LNCAP (cell line): Measurements from ENCODE around the gene METTL26.

ENCODE experiments used
- TF ChIP-seq, protein P1 (sequence below): fragments of 450-650 bp; IDR thresholded peaks from 2 replicates; pipeline ENCODE4 v1.5.1; 2017; ENCODE audit warnings: mild to moderate bottlenecking

The METTL26 gene

DNA sequence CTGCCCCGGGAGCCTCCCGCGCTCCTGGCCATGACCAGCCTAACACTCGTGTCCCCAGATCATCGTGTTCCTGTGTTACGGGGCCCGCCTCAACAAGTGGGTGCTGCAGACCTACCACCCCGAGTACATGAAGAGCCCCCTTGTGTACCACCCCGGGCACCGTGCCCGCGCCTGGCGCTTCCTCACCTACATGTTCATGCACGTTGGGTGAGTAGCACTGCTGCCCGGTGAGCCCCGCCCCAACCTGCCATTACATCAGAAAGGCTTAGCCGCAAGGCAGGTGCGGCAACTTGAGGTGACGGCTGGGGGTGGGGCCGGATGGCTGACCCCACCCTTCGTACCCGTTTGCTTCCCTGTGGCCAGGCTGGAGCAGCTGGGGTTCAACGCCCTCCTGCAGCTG is 40.8 kb upstream of the METTL26 start:
- TF ChIP-seq, protein P1, sequence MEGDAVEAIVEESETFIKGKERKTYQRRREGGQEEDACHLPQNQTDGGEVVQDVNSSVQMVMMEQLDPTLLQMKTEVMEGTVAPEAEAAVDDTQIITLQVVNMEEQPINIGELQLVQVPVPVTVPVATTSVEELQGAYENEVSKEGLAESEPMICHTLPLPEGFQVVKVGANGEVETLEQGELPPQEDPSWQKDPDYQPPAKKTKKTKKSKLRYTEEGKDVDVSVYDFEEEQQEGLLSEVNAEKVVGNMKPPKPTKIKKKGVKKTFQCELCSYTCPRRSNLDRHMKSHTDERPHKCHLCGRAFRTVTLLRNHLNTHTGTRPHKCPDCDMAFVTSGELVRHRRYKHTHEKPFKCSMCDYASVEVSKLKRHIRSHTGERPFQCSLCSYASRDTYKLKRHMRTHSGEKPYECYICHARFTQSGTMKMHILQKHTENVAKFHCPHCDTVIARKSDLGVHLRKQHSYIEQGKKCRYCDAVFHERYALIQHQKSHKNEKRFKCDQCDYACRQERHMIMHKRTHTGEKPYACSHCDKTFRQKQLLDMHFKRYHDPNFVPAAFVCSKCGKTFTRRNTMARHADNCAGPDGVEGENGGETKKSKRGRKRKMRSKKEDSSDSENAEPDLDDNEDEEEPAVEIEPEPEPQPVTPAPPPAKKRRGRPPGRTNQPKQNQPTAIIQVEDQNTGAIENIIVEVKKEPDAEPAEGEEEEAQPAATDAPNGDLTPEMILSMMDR, result no peak

DNA sequence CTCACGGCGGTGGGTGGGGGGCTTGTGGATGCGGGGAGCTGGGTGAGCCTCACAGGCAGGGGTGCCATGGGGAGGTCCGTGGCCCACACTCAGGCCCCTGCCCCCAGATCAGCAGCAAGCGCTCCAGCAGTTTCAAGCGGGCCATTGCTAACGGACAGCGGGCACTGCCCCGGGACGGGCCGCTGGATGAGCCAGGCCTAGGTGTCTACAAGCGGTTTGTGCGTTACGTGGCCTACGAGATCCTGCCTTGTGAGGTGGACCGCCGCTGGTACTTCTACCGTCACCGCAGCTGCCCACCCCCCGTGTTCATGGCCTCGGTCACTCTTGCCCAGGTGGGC is 40.4 kb upstream of the METTL26 start:
- TF ChIP-seq, protein P1, result no peak

DNA sequence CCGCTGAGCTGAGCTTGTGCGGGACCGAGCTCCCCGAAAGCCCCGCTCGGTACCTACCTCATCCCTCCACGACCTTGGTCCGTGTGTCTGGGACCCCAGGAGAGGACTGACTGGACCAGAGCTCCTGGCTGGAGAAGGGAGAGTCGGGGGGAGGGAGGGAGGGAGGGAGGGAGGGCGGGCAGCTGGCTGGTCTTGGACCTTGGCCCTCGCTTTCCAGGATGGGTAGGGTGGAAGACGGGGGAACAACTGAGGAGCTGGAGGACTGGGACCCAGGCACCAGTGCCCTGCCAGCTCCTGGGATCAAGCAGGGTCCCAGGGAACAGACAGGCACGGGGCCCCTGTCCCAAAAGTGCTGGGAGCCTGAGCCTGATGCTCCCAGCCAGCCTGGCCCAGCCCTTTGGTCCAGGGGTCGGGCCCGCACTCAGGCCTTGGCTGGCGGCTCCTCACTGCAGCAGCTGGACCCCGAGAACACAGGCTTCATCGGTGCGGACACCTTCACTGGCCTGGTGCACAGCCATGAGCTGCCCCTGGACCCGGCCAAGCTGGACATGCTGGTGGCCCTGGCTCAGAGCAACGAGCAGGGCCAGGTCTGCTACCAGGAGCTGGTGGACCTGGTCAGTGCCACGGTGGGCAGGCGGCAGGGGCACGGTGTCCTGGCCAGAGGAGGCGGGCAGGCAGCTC is 39.9 kb upstream of the METTL26 start:
- TF ChIP-seq, protein P1, result no peak

DNA sequence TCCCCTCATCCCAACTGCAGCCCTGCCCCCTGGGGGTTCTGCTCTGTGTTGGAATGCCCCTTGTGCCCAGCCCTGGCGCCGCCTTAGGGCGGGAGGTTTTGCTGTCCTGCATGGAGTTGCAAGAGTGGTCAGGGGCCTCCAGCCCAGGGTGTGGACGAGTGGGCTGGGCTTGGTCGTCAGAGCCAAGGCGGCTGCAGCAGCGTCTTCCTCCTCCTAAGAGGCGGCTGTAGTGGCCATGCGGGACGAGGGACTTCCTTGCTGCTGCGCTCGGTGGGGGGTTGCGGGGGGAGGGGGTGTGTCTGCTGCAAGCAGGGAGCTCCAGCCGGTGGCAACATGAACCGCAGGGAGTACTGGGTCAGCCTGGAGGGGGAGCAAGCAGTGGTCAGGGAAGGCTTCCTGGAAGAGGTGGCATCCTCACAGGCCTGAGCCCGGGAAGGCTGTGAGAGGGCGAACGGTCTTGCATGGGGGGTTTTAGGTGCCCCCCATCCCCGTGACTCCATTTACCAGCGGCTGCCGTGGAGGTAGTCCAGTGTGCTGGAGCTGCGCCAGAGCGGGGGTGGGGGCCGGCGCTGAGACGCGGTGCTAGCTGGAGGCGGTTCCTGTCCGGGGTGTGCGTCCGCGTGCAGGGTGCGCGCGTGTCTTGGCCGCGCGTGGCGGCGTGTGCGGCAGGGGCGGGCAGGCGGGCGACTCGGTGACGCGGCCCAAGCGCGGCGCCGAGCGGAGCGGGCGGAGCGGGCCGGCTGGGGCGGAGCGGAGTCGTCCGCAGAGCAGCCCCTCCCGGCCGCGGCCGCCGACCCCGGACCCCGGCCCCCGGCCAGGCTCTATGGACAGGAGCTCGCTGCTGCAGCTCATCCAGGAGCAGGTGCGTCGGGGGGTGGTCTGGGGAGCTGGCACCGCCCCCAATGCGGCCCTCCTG is 39.1 kb upstream of the METTL26 start, which contains the start of gene RHBDL1:
Gene RHBDL1 (plus strand): TSS at position 704 of the 916 bp plus-strand sequence. CDS start 120 bp downstream, at position 824.
- TF ChIP-seq, protein P1, result no peak

DNA sequence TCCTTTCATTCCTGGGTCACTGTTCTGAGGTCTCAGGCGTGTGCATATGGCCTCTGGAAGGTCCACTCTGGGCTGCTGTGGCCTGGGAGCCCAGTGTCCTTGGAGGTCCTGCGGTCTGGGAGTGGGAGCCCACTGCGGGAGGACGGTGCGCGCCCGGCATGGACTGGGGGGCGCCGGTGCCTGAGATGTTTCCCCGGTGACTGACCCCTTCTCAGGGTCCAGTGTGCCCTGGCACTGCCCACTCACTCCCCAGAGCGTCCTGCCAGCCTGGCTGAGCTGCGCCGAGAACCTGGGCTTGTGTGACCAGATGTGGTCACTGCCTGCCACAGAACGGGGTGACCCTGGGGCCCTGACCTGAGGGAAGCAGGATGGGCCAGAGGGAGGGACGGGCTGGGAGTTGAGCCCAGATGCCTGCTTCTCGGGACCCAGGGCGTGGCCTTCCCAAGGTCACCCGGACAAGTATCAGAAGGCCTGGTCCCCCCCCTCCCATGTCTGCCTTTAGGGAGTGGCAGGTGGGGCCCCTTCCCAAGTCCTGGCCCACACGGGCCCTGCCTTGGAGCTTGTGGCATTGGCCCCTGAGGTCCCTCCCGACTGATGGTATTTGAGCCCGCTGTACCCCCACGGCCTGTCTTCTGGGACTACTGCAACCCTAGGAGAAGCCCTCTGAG is 38.2 kb upstream of the METTL26 start:
- TF ChIP-seq, protein P1, result no peak

DNA sequence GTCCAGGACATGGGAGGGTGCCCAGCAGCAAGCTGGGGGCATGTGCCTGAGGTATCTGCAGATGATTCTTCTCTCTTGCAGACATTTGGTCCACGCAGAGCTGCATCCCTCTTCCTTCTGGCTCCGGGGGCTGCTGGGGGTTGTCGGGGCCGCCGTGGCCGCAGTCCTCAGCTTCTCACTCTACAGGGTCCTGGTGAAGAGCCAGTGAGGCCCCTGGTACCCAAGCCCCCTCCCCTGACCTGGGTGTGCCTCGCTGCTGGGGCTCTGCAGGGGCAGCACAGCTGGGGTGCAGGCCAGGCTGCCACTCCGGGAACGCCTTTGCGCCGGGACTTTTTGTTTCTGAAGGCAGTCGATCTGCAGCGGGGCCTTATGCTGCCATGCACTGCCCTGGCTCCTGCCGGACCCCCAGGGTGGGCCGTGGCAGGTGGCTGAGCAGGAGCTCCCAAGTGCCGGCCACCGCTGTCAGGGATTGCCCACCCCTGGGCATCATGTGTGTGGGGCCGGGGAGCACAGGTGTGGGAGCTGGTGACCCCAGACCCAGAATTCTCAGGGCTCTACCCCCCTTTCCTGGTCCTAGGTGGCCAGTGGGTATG is 37.4 kb upstream of the METTL26 start:
- TF ChIP-seq, protein P1, result no peak

DNA sequence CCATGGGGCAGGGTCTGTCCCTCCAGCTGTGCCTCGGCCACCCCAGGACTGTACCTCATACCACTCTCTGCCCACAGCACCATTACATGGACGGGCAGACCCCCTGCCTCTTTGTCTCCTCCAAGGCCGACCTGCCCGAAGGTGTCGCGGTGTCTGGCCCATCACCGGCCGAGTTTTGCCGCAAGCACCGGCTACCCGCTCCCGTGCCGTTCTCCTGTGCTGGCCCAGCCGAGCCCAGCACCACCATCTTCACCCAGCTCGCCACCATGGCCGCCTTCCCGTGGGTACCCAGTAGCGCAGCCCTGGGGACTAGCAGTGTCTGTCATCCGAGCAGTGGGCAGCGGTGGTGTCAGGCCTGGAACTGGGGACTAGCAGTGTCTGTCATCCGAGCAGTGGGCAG is 36.7 kb upstream of the METTL26 start:
- TF ChIP-seq, protein P1, result no peak
